SK-N-SH treated with all-trans-retinoic acid at 6 μM for 48 hours (cell line): ENCODE data around the gene SPON1.

Experiments used
- ATAC-seq: fragments of 200-7000 bp; cut with Tn5 transposase; 3 replicates; pipeline ENCODE4 v1.9.1; 2020; ENCODE audit warnings: mild to moderate bottlenecking, moderate library complexity
- ARNTL ChIP-seq: fragments of 450-650 bp; formaldehyde crosslinking; IDR thresholded peaks from 2 replicates; pipeline ENCODE4 v1.5.0; 2020; ENCODE audit warnings: low read depth, mild to moderate bottlenecking, moderate library complexity, borderline replicate concordance
- BACH2 ChIP-seq: fragments of 250-450 bp; sonication (Bioruptor Pico); IDR thresholded peaks from 2 replicates; pipeline ENCODE4 v1.9.0; 2021; ENCODE audit warnings: mild to moderate bottlenecking, borderline replicate concordance
- CSDC2 ChIP-seq: fragments of 250-450 bp; sonication (Bioruptor Pico); IDR thresholded peaks from 2 replicates; pipeline ENCODE4 v1.5.0; 2020; ENCODE audit warnings: mild to moderate bottlenecking, moderate library complexity
- ESRRG ChIP-seq: fragments of 250-450 bp; sonication (Bioruptor Pico); IDR thresholded peaks from 2 replicates; pipeline ENCODE4 v1.6.1; 2021; ENCODE audit warnings: mild to moderate bottlenecking
- GLIS3 ChIP-seq: fragments of 250-450 bp; sonication (Bioruptor Pico); IDR thresholded peaks from 2 replicates; pipeline ENCODE4 v1.5.0; 2020; ENCODE audit warnings: mild to moderate bottlenecking, moderate library complexity
- OSR1 ChIP-seq: fragments of 250-450 bp; sonication (Bioruptor Pico); IDR thresholded peaks from 2 replicates; pipeline ENCODE4 v1.8.0; 2022; ENCODE audit warnings: moderate library complexity, mild to moderate bottlenecking, inconsistent platforms
- PATZ1 ChIP-seq: fragments of 250-450 bp; sonication (Bioruptor Pico); IDR thresholded peaks from 2 replicates; pipeline ENCODE4 v1.8.0; 2020; ENCODE audit warnings: mild to moderate bottlenecking, moderate library complexity, borderline replicate concordance
- SNAI2 ChIP-seq: fragments of 250-450 bp; sonication (Bioruptor Pico); IDR thresholded peaks from 2 replicates; pipeline ENCODE4 v1.5.0; 2020; ENCODE audit warnings: mild to moderate bottlenecking, moderate library complexity
- TCF4 ChIP-seq: fragments of 250-450 bp; sonication (Bioruptor Pico); IDR thresholded peaks from 2 replicates; pipeline ENCODE4 v1.8.0; 2021; ENCODE audit warnings: mild to moderate bottlenecking, moderate library complexity, borderline replicate concordance
- TSHZ2 ChIP-seq: fragments of 250-450 bp; sonication (Bioruptor Pico); IDR thresholded peaks from 2 replicates; pipeline ENCODE4 v1.5.0; 2020; ENCODE audit warnings: mild to moderate bottlenecking, moderate library complexity
- ZFP30 ChIP-seq: fragments of 450-650 bp; formaldehyde crosslinking; IDR thresholded peaks from 2 replicates; pipeline ENCODE4 v1.5.0; 2022; ENCODE audit warnings: mild to moderate bottlenecking, moderate library complexity
- ZNF8 ChIP-seq: fragments of 450-650 bp; formaldehyde crosslinking; IDR thresholded peaks from 2 replicates; pipeline ENCODE4 v1.5.0; 2020; ENCODE audit warnings: mild to moderate bottlenecking, moderate library complexity
- TF ChIP-seq, protein P1 (sequence below): fragments of 250-450 bp; sonication (Bioruptor Pico); IDR thresholded peaks from 2 replicates; pipeline ENCODE4 v1.5.1; 2021; ENCODE audit warnings: mild to moderate bottlenecking, moderate library complexity
- TF ChIP-seq, protein P2 (sequence below): fragments of 250-450 bp; sonication (Bioruptor Pico); IDR thresholded peaks from 2 replicates; pipeline ENCODE4 v1.8.0; 2021; ENCODE audit warnings: low read depth, mild to moderate bottlenecking, moderate library complexity, borderline replicate concordance

SPON1 gene

DNA sequence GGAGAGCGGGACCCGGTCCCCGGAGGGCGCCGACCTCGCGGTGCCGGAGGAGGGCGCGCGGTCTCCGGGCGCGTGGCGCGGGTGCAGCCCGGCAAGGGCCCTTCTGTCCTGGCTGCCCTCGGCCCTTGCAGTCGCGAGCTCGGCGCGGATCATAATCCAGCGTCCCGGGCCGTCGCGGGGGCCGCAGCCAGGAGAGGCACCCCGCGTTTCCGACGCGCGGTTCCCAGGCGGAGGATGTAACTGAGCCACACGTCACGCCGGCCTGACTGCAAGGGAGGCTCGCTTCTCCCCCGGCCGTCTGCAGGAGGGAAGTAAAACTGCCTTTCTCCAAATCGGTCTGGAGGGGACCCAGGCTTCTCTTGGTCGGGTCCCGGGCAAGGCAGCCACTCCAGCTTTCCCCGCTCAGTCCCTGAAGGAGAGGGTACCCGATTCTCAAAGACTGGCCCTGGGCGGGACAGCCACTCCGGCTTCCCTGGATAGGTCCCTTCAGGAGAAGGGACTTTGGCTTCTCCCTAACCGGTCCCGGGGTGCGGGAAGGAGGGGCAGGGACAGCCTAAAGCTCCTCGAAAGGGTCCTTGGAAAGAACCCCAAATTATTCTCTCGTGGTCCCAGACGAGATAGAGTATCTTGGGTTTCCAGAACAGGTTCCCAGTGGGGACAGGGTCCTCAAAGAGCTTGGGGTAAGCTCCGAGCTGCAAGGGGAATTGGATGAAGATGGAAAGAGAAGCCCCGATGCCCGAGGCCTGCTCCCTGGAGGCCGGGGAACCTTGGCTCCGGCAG lies 836 bp downstream of the SPON1 start:
- TF ChIP-seq TSHZ2 (CRISPR knock-in tag) = no peak
- TF ChIP-seq ESRRG = no peak
- TF ChIP-seq CSDC2 (CRISPR knock-in tag) = no peak
- no peak for TF ChIP-seq GLIS3 (CRISPR knock-in tag)
- TF ChIP-seq, all 23 proteins: peak for 0
- peak; percentile 40 for ATAC-seq

DNA sequence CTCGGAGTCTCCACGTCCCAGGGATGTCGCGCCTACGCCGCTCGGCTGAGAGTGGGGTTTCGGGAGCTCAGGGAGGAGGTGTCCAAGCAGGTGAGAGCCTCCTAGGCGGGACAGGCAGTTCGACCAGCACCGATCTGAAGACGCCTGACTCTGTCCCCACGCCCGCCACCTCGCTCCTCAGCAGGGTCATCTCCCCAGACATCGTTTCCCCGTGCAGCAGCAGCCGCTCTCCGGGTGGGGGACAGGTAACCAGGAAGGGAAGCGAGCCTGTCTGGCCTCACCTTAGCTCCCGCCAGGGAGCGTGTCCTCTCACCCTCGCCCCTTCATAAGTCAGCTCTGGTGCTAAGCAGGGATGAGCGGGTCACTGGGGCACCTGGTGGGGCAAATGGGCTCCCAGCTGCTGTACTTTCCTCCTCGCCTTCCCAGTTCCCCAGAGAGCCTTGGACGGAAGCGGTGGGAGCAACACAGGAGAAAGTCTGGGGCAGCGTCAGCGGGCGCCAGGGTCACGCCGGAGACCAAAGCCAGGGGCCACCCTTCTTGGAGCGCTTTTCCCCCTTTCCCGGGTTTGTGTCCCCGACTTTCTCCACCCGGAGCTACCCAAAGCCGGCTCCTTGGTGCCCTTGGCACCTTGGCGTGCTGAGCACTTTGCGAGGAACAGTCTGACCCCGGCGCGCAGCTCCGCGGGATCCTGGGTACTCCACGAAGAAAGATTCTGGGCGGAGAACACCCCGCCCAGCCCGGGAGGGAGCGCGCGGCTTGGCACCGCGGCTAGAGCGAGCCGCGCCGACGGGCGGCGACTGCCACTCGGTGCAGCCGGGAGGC lies 1.6 kb downstream of the SPON1 start:
- ATAC-seq = no peak
- no peak for TF ChIP-seq ZNF8 (CRISPR knock-in tag)
- TF ChIP-seq ARNTL (CRISPR knock-in tag) = no peak
- no peak for TF ChIP-seq CSDC2 (CRISPR knock-in tag)
- TF ChIP-seq PATZ1 (CRISPR knock-in tag) = no peak
- TF ChIP-seq OSR1 (CRISPR knock-in tag) = no peak
- TF ChIP-seq, all 23 proteins: peak for 0

- ATAC-seq = no peak
- TF ChIP-seq SNAI2 (CRISPR knock-in tag) = no peak
- TF ChIP-seq, protein P1, sequence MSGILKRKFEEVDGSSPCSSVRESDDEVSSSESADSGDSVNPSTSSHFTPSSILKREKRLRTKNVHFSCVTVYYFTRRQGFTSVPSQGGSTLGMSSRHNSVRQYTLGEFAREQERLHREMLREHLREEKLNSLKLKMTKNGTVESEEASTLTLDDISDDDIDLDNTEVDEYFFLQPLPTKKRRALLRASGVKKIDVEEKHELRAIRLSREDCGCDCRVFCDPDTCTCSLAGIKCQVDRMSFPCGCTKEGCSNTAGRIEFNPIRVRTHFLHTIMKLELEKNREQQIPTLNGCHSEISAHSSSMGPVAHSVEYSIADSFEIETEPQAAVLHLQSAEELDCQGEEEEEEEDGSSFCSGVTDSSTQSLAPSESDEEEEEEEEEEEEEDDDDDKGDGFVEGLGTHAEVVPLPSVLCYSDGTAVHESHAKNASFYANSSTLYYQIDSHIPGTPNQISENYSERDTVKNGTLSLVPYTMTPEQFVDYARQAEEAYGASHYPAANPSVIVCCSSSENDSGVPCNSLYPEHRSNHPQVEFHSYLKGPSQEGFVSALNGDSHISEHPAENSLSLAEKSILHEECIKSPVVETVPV (CRISPR knock-in tag) = no peak
- TF ChIP-seq ZNF8 (CRISPR knock-in tag) = no peak
- TF ChIP-seq TSHZ2 (CRISPR knock-in tag) = no peak
- TF ChIP-seq ZFP30 = no peak
- TF ChIP-seq, protein P2, sequence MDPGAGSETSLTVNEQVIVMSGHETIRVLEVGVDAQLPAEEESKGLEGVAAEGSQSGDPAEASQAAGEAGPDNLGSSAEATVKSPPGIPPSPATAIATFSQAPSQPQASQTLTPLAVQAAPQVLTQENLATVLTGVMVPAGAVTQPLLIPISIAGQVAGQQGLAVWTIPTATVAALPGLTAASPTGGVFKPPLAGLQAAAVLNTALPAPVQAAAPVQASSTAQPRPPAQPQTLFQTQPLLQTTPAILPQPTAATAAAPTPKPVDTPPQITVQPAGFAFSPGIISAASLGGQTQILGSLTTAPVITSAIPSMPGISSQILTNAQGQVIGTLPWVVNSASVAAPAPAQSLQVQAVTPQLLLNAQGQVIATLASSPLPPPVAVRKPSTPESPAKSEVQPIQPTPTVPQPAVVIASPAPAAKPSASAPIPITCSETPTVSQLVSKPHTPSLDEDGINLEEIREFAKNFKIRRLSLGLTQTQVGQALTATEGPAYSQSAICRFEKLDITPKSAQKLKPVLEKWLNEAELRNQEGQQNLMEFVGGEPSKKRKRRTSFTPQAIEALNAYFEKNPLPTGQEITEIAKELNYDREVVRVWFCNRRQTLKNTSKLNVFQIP = no peak
- TF ChIP-seq OSR1 (CRISPR knock-in tag) = no peak
Measured at GRCh38 chr11:13964771-13965074, 2.2 kb downstream of the SPON1 start.

DNA sequence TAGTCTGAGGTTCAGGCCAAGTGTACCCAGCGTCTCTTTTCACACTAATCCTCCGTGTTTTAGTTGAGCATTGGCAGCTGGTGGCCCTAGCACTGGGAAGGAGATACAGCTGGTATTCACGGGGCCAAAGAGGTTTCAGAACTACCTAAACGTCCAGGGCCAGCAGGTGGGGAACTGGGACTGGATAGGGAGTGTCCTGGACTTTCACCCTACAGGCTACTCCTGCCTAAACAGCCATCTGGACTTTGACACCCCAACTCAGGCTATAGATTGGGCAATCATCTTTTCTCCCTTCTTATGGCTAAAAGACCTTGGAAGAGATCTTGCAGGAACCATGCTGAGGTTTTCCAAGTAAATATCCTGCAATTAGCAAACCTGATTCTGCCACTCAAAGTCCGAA lies 2.8 kb downstream of the SPON1 start:
- ATAC-seq = no peak
- TF ChIP-seq TCF4 (CRISPR knock-in tag) (no peak), SNAI2 (CRISPR knock-in tag) (no peak), PATZ1 (CRISPR knock-in tag) (no peak), TSHZ2 (CRISPR knock-in tag) (no peak), ESRRG (no peak), BACH2 (CRISPR knock-in tag) (no peak)
- TF ChIP-seq, protein P1 (CRISPR knock-in tag) = no peak
